ENCODE data around the gene CMTM1. TPM values are rescaled to one million over a fixed set of nuclear protein-coding genes. Genes with fewer than 3 reads are reported as not detected.
"Not testable (repeated sequence)": the region's sequence is repeated elsewhere in the genome, so short reads cannot be mapped to it uniquely, and the experiment has no call there.

The CMTM1 gene
- total and polyA plus RNA-seq, 2 donors from 2014 or later, result 4.6 TPM; not detected in 1

DNA sequence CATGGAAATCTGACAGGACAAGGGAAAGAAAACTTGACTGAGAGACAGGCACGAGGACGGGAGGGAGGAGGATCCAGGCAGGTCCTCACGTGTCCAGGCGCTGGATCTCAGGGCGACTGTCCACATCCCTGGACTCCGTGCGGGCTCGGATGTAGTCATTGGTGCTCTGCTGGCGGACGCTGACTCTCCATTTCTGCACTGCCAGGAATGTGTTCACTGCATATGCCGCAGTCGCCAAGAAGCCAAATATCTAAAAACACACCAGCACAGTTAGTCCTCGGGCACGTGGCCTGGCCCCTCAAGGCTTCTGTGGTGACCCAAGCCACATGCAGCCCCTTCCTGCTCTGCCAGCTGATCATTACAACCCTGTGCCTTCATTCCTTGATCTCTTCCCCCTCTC lies 55.7 kb downstream of the CMTM1 start:
- TF ChIP-seq, protein P1, sequence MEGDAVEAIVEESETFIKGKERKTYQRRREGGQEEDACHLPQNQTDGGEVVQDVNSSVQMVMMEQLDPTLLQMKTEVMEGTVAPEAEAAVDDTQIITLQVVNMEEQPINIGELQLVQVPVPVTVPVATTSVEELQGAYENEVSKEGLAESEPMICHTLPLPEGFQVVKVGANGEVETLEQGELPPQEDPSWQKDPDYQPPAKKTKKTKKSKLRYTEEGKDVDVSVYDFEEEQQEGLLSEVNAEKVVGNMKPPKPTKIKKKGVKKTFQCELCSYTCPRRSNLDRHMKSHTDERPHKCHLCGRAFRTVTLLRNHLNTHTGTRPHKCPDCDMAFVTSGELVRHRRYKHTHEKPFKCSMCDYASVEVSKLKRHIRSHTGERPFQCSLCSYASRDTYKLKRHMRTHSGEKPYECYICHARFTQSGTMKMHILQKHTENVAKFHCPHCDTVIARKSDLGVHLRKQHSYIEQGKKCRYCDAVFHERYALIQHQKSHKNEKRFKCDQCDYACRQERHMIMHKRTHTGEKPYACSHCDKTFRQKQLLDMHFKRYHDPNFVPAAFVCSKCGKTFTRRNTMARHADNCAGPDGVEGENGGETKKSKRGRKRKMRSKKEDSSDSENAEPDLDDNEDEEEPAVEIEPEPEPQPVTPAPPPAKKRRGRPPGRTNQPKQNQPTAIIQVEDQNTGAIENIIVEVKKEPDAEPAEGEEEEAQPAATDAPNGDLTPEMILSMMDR (IDR thresholded peaks at IDR 0.05; ENCODE audit: borderline replicate concordance, extremely low read depth, insufficient read depth), result no peak
- H3K36me3 ChIP-seq (ENCODE audit: control insufficient read depth in 2 of 3, insufficient read depth in 3 of 3, low read length in 3 of 3), result peaks cover 0 to 30% (median 11%) of the 10 kb centered on the region in 3 donors
- FAIRE-seq (no peak), DNase-seq (peak in 1 of 5 donors; percentile 39)
- H3K4me3 ChIP-seq (ENCODE audit: low read length in 3 of 3), result no peak overlapping the region
- intact Hi-C loops (cut with DNase I), result no loop called here
- no peak overlapping the region for H3K9ac ChIP-seq (ENCODE audit: low read length in 3 of 3)
- no peak overlapping the region for H3K27ac ChIP-seq (ENCODE audit: low read depth in 2 of 2, low read length in 2 of 2)
- H3K27me3 ChIP-seq (ENCODE audit: control insufficient read depth, insufficient read depth, low read length), result no peaks in the 10 kb centered on the region
- H3K4me1 ChIP-seq (ENCODE audit: control insufficient read depth in 2 of 3, insufficient read depth in 2 of 3, low read depth in 1 of 3, low read length in 3 of 3), result no peaks in the 10 kb centered on the region
- no peaks in the 10 kb centered on the region for H3K9me3 ChIP-seq (ENCODE audit: control insufficient read depth in 2 of 3, insufficient read depth in 1 of 3, low read length in 3 of 3)

GRCh38 chr16:66622863-66623262 lies 56.6 kb downstream of the CMTM1 start:
- intact Hi-C loops (cut with DNase I), result no loop called here

GRCh38 chr16:66623755-66624154 lies 57.5 kb downstream of the CMTM1 start:
- intact Hi-C loops (cut with DNase I), result no loop called here
- no peak overlapping the region for H3K9ac ChIP-seq (ENCODE audit: low read length in 3 of 3)
- TF ChIP-seq, protein P1 (IDR thresholded peaks at IDR 0.05; ENCODE audit: borderline replicate concordance, extremely low read depth, insufficient read depth), result no peak
- no peaks in the 10 kb centered on the region for H3K4me1 ChIP-seq (ENCODE audit: control insufficient read depth in 2 of 3, insufficient read depth in 2 of 3, low read depth in 1 of 3, low read length in 3 of 3)
- no peak overlapping the region for H3K4me3 ChIP-seq (ENCODE audit: low read length in 3 of 3)
- H3K36me3 ChIP-seq (ENCODE audit: control insufficient read depth in 2 of 3, insufficient read depth in 3 of 3, low read length in 3 of 3), result peaks cover 0 to 22% (median 11%) of the 10 kb centered on the region in 3 donors
- no peaks in the 10 kb centered on the region for H3K27me3 ChIP-seq (ENCODE audit: control insufficient read depth, insufficient read depth, low read length)
- DNase-seq (no peak), FAIRE-seq (no peak)
- H3K27ac ChIP-seq (ENCODE audit: low read depth in 2 of 2, low read length in 2 of 2), result no peak overlapping the region
- H3K9me3 ChIP-seq (ENCODE audit: control insufficient read depth in 2 of 3, insufficient read depth in 1 of 3, low read length in 3 of 3), result no peaks in the 10 kb centered on the region

More at GRCh38 chr16:66622863-66623262, 56.6 kb downstream of the CMTM1 start:
- Histone ChIP-seq H3K4me3 (ENCODE audit: low read length in 3 of 3) (no peak overlapping the region), H3K36me3 (ENCODE audit: control insufficient read depth in 2 of 3, insufficient read depth in 3 of 3, low read length in 3 of 3) (peaks cover 0 to 30% (median 11%) of the 10 kb centered on the region in 3 donors), H3K27ac (ENCODE audit: low read depth in 2 of 2, low read length in 2 of 2) (no peak overlapping the region), H3K9ac (ENCODE audit: low read length in 3 of 3) (no peak overlapping the region), H3K27me3 (ENCODE audit: control insufficient read depth, insufficient read depth, low read length) (no peaks in the 10 kb centered on the region), H3K9me3 (ENCODE audit: control insufficient read depth in 2 of 3, insufficient read depth in 1 of 3, low read length in 3 of 3) (no peaks in the 10 kb centered on the region), H3K4me1 (ENCODE audit: control insufficient read depth in 2 of 3, insufficient read depth in 2 of 3, low read depth in 1 of 3, low read length in 3 of 3) (no peaks in the 10 kb centered on the region)
- FAIRE-seq (no peak), DNase-seq (no peak)
- TF ChIP-seq, protein P1 (IDR thresholded peaks at IDR 0.05; ENCODE audit: borderline replicate concordance, extremely low read depth, insufficient read depth), result no peak

DNA sequence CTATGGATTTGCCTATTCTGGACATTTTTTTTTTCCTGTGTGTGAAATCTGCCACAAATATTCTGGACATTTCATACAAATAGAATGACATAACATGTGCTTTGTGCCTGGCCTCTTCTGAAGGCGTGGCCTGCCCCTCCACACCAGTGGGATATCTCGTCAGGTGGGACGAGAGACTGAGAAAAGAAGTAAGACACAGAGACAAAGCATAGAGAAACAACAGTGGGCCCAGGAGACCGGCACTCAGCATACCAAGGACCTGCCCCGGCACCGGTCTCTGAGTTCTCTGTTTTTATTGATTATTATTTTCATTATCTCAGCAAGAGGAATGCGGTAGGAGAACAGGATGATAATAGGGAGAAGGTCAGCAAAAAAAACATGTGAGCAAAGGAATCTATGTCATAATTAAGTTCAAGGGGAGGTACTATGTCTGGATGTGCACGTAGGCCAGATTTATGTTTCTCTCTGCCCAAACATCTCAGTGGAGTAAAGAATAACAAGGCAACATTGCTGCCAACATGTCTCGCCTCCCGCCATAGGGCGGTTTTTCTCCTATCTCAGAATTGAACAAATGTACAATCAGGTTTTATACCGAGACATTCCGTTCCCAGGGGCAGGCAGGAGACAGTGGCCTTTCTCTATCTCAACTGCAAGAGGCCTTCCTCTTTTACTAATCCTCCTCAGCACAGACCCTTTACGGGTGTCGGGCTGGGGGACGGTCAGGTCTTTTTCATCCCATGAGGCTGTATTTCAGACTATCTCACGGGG lies 61.6 kb downstream of the CMTM1 start:
- H3K27me3 ChIP-seq (ENCODE audit: control insufficient read depth, insufficient read depth, low read length); H3K27ac ChIP-seq (ENCODE audit: low read depth in 2 of 2, low read length in 2 of 2); H3K9me3 ChIP-seq (ENCODE audit: control insufficient read depth in 2 of 3, insufficient read depth in 1 of 3, low read length in 3 of 3); H3K4me1 ChIP-seq (ENCODE audit: control insufficient read depth in 2 of 3, insufficient read depth in 2 of 3, low read depth in 1 of 3, low read length in 3 of 3); DNase-seq; FAIRE-seq; H3K9ac ChIP-seq (ENCODE audit: low read length in 3 of 3); intact Hi-C loops (cut with DNase I); H3K36me3 ChIP-seq (ENCODE audit: control insufficient read depth in 2 of 3, insufficient read depth in 3 of 3, low read length in 3 of 3); H3K4me3 ChIP-seq (ENCODE audit: low read length in 3 of 3): not testable (repeated sequence)

Other genes starting within 250 kb of the CMTM1 start
- gene CDH5, start 199.7 kb upstream of the CMTM1 start, total RNA-seq, result 41.3 TPM
- 13.9 TPM for gene CDH5, start 199.7 kb upstream of the CMTM1 start, polyA plus RNA-seq (ENCODE audit: insufficient read depth, low read depth, low replicate concordance)
- 2.4 TPM for gene BEAN1, start 139.1 kb upstream of the CMTM1 start, total RNA-seq
- 0.47 TPM for gene BEAN1, start 139.1 kb upstream of the CMTM1 start, polyA plus RNA-seq (ENCODE audit: insufficient read depth, low read depth, low replicate concordance)
- 44.2 TPM for gene TK2, start 16.3 kb upstream of the CMTM1 start, total RNA-seq
- gene TK2, start 16.3 kb upstream of the CMTM1 start, polyA plus RNA-seq (ENCODE audit: insufficient read depth, low read depth, low replicate concordance), result 31.0 TPM
- 42.4 TPM for gene CKLF, start 13.9 kb upstream of the CMTM1 start, total RNA-seq
- 28.7 TPM for gene CKLF, start 13.9 kb upstream of the CMTM1 start, polyA plus RNA-seq (ENCODE audit: insufficient read depth, low read depth, low replicate concordance)
- gene CMTM2, start 13.0 kb downstream of the CMTM1 start, total RNA-seq, result 0.25 TPM
- not detected for gene CMTM2, start 13.0 kb downstream of the CMTM1 start, polyA plus RNA-seq (ENCODE audit: insufficient read depth, low read depth, low replicate concordance)
- gene CMTM3, start 38.3 kb downstream of the CMTM1 start, total RNA-seq, result 22.9 TPM
- 13.8 TPM for gene CMTM3, start 38.3 kb downstream of the CMTM1 start, polyA plus RNA-seq (ENCODE audit: insufficient read depth, low read depth, low replicate concordance)
- gene CMTM4, start 130.3 kb downstream of the CMTM1 start, total RNA-seq, result 82.2 TPM
- 43.2 TPM for gene CMTM4, start 130.3 kb downstream of the CMTM1 start, polyA plus RNA-seq (ENCODE audit: insufficient read depth, low read depth, low replicate concordance)
- gene DYNC1LI2, start 185.2 kb downstream of the CMTM1 start, total RNA-seq, result 119 TPM
- 32.0 TPM for gene DYNC1LI2, start 185.2 kb downstream of the CMTM1 start, polyA plus RNA-seq (ENCODE audit: insufficient read depth, low read depth, low replicate concordance)
- 0.19 TPM for gene TERB1, start 235.1 kb downstream of the CMTM1 start, total RNA-seq
- gene TERB1, start 235.1 kb downstream of the CMTM1 start, polyA plus RNA-seq (ENCODE audit: insufficient read depth, low read depth, low replicate concordance), result not detected

Measured in kidney (tissue), 14 donors.